Measurements from ENCODE around the gene MALSU1. TPM values are rescaled to one million over a fixed set of nuclear protein-coding genes. Genes with fewer than 3 reads are reported as not detected.
A peak's percentile ranks its signal among the peaks of the same experiment; 100 is the strongest.

The MALSU1 gene
- total RNA-seq, 1 donor from 2014 or later: 41.4 TPM

- Histone ChIP-seq H3K27ac (no peak overlapping the region), H3K4me1 (peaks cover 6% of the 10 kb centered on the region), H3K4me3 (no peak overlapping the region), H3K36me3 (no peaks in the 10 kb centered on the region), H3K27me3 (ENCODE audit: low read depth) (no peaks in the 10 kb centered on the region), H3K9me3 (no peaks in the 10 kb centered on the region)
- DNase-seq: no peak
- intact Hi-C loops (cut with DNase I): no loop called here
- TF ChIP-seq CTCF (IDR thresholded peaks at IDR 0.05): no peak
- ATAC-seq: no peak
Observed at GRCh38 chr7:23356726-23357125, 57.6 kb downstream of the MALSU1 start.

- intact Hi-C loops (cut with DNase I): no loop called here
- no peaks in the 10 kb centered on the region for H3K27me3 ChIP-seq (ENCODE audit: low read depth)
Observed at GRCh38 chr7:23357190-23358093, 58.3 kb downstream of the MALSU1 start.

GRCh38 chr7:23358152-23358674 lies 59.1 kb downstream of the MALSU1 start:
- DNase-seq (no peak), ATAC-seq (no peak)
- H3K4me3 ChIP-seq: no peak overlapping the region
- no peak overlapping the region for H3K27ac ChIP-seq
- peaks cover 6% of the 10 kb centered on the region for H3K4me1 ChIP-seq
- intact Hi-C loops (cut with DNase I): no loop called here
- H3K27me3 ChIP-seq (ENCODE audit: low read depth): no peaks in the 10 kb centered on the region
- H3K36me3 ChIP-seq: no peaks in the 10 kb centered on the region
- TF ChIP-seq CTCF (IDR thresholded peaks at IDR 0.05): no peak
- no peaks in the 10 kb centered on the region for H3K9me3 ChIP-seq

More at GRCh38 chr7:23357190-23358093, 58.3 kb downstream of the MALSU1 start:
- Histone ChIP-seq H3K36me3 (no peaks in the 10 kb centered on the region), H3K9me3 (no peaks in the 10 kb centered on the region), H3K4me3 (no peak overlapping the region), H3K27ac (no peak overlapping the region), H3K4me1 (peaks cover 6% of the 10 kb centered on the region)
- DNase-seq (no peak), ATAC-seq (peak; percentile 46 to 87)
- TF ChIP-seq CTCF (IDR thresholded peaks at IDR 0.05): peak; percentile 23

Other genes with a start within 250 kb of the MALSU1 start
- 18.7 TPM for gene KLHL7, start 193.6 kb upstream of the MALSU1 start, total RNA-seq
- gene NUP42, start 117.3 kb upstream of the MALSU1 start, total RNA-seq: 32.7 TPM
- 452 TPM for gene GPNMB, start 52.6 kb upstream of the MALSU1 start, total RNA-seq
- 2.0 TPM for gene IGF2BP3, start 171.2 kb downstream of the MALSU1 start, total RNA-seq
- 84.1 TPM for gene TRA2A, start 232.6 kb downstream of the MALSU1 start, total RNA-seq